C4-2B (cell line): ENCODE measurements around the gene SFT2D2.

Experiments
- ZFX ChIP-seq: fragments of 450-650 bp; IDR thresholded peaks from 2 replicates; pipeline ENCODE4 v1.6.1; 2017
- TF ChIP-seq, protein P1 (sequence below): fragments of 450-650 bp; conservative IDR thresholded peaks from 2 replicates; pipeline ENCODE4 v1.5.1; 2017; ENCODE audit warnings: mild to moderate bottlenecking

DNA sequence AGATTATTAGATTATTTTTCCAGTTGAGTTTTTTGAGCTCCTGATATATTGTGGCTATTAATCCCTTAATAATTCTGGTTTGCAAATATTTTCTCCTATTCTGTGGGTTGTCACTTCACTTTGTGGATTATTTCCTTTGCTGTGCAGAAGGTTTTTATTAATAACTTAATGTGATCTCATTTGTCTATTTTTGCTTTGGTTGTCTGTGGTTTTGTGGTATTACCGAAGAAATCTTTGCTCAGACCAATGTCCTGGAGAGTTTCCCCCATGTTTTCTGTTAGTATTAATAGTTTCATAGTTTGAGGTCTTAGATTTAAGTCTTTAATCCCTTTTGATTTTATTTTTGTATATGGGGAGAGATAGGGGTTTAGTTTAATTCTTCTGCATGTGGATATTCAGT is 47.8 kb downstream of the SFT2D2 start:
- TF ChIP-seq, protein P1, sequence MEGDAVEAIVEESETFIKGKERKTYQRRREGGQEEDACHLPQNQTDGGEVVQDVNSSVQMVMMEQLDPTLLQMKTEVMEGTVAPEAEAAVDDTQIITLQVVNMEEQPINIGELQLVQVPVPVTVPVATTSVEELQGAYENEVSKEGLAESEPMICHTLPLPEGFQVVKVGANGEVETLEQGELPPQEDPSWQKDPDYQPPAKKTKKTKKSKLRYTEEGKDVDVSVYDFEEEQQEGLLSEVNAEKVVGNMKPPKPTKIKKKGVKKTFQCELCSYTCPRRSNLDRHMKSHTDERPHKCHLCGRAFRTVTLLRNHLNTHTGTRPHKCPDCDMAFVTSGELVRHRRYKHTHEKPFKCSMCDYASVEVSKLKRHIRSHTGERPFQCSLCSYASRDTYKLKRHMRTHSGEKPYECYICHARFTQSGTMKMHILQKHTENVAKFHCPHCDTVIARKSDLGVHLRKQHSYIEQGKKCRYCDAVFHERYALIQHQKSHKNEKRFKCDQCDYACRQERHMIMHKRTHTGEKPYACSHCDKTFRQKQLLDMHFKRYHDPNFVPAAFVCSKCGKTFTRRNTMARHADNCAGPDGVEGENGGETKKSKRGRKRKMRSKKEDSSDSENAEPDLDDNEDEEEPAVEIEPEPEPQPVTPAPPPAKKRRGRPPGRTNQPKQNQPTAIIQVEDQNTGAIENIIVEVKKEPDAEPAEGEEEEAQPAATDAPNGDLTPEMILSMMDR = no peak
- TF ChIP-seq ZFX = no peak
